ENCODE data around the gene LRRC23. TPM values are rescaled to one million over a fixed set of nuclear protein-coding genes. Genes with fewer than 3 reads are reported as not detected.

The LRRC23 gene
- total RNA-seq, 1 donor from 2014 or later, result 2.6 TPM

DNA sequence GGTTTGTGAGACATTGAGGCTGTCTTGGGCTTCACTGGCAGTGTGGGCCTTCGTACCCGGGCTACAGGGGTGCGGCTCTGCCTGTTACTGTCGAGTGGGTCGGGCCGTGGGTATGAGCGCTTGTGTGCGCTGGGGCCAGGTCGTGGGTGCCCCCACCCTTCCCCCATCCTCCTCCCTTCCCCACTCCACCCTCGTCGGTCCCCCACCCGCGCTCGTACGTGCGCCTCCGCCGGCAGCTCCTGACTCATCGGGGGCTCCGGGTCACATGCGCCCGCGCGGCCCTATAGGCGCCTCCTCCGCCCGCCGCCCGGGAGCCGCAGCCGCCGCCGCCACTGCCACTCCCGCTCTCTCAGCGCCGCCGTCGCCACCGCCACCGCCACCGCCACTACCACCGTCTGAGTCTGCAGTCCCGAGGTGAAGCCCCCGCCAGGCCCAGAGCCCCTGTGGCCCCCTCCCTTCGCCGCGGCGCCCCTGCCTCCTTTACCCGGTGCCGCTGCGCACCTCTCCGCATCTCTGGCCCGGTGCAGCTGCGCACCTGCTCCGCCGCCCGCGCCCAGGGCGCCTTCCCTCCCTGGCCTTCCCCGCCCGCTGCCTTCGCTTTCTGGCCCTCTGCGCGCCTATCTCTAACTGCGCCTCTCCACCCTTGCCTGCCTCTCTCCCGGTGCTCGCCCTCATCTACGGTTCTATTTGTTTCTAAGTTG, 9.8 kb downstream of the LRRC23 start, which contains the start of gene ENO2:
ENO2 (plus strand) TSS at position 335 of the 701 bp plus-strand sequence. CDS start 1,253 bp downstream, outside the sequence.
- peaks cover 19% of the 10 kb centered on the region for H3K27me3 Mint-ChIP-seq (ENCODE audit: unreplicated experiment)
- DNase-seq, result peak; percentile 78

DNA sequence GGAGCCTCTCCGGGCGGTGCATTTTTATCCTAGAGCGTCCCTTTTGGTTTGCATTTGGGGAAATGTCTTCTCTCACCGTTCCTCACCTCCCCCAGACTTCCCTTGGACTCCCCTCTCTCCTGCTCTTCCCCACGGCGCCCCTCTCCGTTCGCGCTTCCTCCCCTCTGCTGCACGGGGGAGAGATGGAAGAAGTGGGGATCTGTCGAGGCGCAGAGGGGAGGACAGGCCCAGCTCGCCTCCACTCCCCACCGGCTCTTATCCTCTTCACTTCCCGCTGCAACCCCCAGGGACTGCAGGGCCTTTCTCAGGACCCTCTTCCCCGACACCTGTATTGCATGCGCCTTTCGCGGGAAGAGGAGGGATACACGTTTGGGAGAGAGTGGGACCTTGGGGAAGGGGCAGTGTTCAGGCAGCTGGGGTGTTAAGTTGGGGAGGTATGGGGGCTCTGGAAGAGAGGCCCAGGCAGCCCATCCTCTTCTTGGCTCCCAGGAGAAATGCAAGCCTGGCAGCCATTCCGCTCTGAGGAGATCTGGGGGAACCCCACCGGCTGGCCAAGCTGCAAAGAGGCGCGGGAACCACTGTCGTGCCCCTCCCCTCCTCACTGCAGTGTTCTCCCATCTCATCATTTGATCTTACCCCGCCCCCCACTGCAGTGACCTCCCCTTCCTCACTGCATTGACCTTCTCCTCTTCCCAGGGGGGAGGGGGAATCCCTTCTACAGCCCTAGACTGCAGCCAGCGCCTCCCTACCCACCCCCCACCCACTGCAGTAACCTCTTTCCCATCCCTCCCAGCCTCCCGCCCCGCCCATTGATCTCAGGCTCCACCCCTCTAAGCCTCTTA, 10.5 kb downstream of the LRRC23 start:
- TF ChIP-seq, protein P1, sequence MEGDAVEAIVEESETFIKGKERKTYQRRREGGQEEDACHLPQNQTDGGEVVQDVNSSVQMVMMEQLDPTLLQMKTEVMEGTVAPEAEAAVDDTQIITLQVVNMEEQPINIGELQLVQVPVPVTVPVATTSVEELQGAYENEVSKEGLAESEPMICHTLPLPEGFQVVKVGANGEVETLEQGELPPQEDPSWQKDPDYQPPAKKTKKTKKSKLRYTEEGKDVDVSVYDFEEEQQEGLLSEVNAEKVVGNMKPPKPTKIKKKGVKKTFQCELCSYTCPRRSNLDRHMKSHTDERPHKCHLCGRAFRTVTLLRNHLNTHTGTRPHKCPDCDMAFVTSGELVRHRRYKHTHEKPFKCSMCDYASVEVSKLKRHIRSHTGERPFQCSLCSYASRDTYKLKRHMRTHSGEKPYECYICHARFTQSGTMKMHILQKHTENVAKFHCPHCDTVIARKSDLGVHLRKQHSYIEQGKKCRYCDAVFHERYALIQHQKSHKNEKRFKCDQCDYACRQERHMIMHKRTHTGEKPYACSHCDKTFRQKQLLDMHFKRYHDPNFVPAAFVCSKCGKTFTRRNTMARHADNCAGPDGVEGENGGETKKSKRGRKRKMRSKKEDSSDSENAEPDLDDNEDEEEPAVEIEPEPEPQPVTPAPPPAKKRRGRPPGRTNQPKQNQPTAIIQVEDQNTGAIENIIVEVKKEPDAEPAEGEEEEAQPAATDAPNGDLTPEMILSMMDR (IDR thresholded peaks at IDR 0.05; ENCODE audit: partially characterized antibody, unreplicated experiment), result no peak
- Mint-ChIP-seq H3K27ac (ENCODE audit: unreplicated experiment) (peak overlapping the region; percentile 79), H3K4me1 (ENCODE audit: low read depth, unreplicated experiment) (peaks cover 5% of the 10 kb centered on the region), H3K4me3 (ENCODE audit: unreplicated experiment) (peak overlapping the region; percentile 96), H3K36me3 (ENCODE audit: unreplicated experiment) (peaks cover 4% of the 10 kb centered on the region), H3K9me3 (ENCODE audit: unreplicated experiment) (peaks cover 6% of the 10 kb centered on the region), H3K27me3 (ENCODE audit: unreplicated experiment) (peaks cover 21% of the 10 kb centered on the region)
- DNase-seq, result peak; percentile 57

More for the DNA sequence above, 9.8 kb downstream of the LRRC23 start, which contains the start of gene ENO2:
- H3K4me3 Mint-ChIP-seq (ENCODE audit: unreplicated experiment), result peak within 1 kb of the TSS; percentile 96
- H3K27ac Mint-ChIP-seq (ENCODE audit: unreplicated experiment), result peak within 1 kb of the TSS; percentile 79
- H3K9me3 Mint-ChIP-seq (ENCODE audit: unreplicated experiment), result peaks cover 7% of the 10 kb centered on the region
- TF ChIP-seq, protein P1 (IDR thresholded peaks at IDR 0.05; ENCODE audit: partially characterized antibody, unreplicated experiment), result no peak
- peaks cover 5% of the 10 kb centered on the region for H3K4me1 Mint-ChIP-seq (ENCODE audit: low read depth, unreplicated experiment)
- no peaks in the 10 kb centered on the region for H3K36me3 Mint-ChIP-seq (ENCODE audit: unreplicated experiment)

DNA sequence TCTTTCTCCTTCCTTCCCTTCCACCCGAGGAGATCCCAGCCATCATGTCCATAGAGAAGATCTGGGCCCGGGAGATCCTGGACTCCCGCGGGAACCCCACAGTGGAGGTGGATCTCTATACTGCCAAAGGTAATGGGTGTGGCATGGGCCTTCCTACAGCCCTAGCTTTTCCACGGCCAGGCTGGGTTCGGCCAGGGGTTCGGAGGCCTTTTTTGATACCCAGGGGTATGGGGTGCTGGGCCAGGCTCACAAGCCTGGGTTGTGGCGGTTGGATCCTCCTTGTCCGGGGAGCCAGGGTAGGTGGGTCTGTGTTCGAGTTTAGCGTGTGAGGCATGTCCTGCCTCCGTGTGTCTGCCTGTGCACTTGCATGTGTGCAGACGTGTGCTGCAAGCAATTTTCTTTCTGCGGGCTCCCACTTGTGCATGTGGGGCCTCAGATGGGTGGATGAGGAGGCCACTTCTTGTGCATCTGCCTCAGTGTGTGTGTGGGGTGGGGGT, 11.2 kb downstream of the LRRC23 start:
- H3K4me1 Mint-ChIP-seq (ENCODE audit: low read depth, unreplicated experiment), result peaks cover 5% of the 10 kb centered on the region
- H3K36me3 Mint-ChIP-seq (ENCODE audit: unreplicated experiment), result peaks cover 4% of the 10 kb centered on the region
- H3K9me3 Mint-ChIP-seq (ENCODE audit: unreplicated experiment), result peaks cover 6% of the 10 kb centered on the region
- TF ChIP-seq, protein P1 (IDR thresholded peaks at IDR 0.05; ENCODE audit: partially characterized antibody, unreplicated experiment), result no peak
- no peak for DNase-seq
- H3K27me3 Mint-ChIP-seq (ENCODE audit: unreplicated experiment), result peaks cover 21% of the 10 kb centered on the region
- H3K27ac Mint-ChIP-seq (ENCODE audit: unreplicated experiment), result no peak overlapping the region
- H3K4me3 Mint-ChIP-seq (ENCODE audit: unreplicated experiment), result peak overlapping the region; percentile 52

DNA sequence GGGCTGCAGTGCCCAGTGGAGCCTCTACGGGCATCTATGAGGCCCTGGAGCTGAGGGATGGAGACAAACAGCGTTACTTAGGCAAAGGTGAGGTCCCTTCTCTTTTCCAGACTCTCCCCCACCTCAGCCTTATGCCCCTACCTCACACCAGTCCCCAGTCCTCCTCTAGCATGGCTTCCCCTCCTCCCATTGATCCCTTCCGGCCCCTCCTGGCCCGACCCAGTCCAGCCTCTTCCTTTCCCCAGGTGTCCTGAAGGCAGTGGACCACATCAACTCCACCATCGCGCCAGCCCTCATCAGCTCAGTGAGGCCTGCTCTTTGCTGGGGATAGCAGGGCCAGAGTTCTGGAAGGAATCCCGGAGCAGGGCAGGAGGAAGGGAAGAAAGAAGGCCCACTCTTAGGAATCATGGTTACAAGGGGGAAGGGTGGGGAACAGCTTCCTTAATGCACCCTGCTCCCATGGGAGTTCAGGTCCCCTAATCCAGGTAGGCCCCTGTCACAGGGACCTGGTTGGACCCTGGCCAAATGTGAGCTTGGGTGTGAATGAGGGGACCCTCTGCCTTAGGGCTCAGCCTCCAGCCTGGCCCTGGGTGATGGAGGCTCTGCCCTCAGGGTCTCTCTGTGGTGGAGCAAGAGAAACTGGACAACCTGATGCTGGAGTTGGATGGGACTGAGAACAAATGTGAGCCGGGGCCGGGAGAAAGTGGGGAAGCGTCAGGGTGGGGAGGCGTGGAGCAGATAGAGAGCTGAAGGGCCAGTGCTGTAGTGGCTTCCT, 12.0 kb downstream of the LRRC23 start:
- no peak for DNase-seq
- Mint-ChIP-seq H3K4me1 (ENCODE audit: low read depth, unreplicated experiment) (peaks cover 10% of the 10 kb centered on the region), H3K9me3 (ENCODE audit: unreplicated experiment) (peaks cover 3% of the 10 kb centered on the region), H3K36me3 (ENCODE audit: unreplicated experiment) (peaks cover 4% of the 10 kb centered on the region), H3K27ac (ENCODE audit: unreplicated experiment) (no peak overlapping the region), H3K4me3 (ENCODE audit: unreplicated experiment) (peak overlapping the region; percentile 52), H3K27me3 (ENCODE audit: unreplicated experiment) (peaks cover 19% of the 10 kb centered on the region)
- TF ChIP-seq, protein P1 (IDR thresholded peaks at IDR 0.05; ENCODE audit: partially characterized antibody, unreplicated experiment), result no peak
